IMR-90 (cell line): ENCODE data around the gene POLR2E. TPM values are rescaled to one million over a fixed set of nuclear protein-coding genes. Genes with fewer than 3 reads are reported as not detected.
A peak's percentile ranks its signal among the peaks of the same experiment; 100 is the strongest.

Experiments
- ATAC-seq: fragments of 200-7000 bp; cut with Tn5 transposase; 2 replicates; pipeline ENCODE4 v1.9.1; 2020; ENCODE audit warnings: low read depth, mild to moderate bottlenecking, moderate library complexity
- BruUV-seq: library from RNA; stranded (reverse); fragments of 400-500 nt; replicated peaks from 2 replicates; lab custom pipeline; 2021; lab: Mats Ljungman, UMichigan
- CTCF ChIA-PET: fragments of 300-600 bp; formaldehyde crosslinking; extraction: SDS; loops from one replicate; lab custom pipeline; 2021; ENCODE audit warnings: antibody characterized with exemption; lab: Yijun Ruan, JAX
- POLR2A ChIA-PET: fragments of 300-600 bp; sonication (Branson Sonifier 250); formaldehyde crosslinking; loops from one replicate; lab custom pipeline; 2022; ENCODE audit warnings: antibody characterized with exemption; ENCODE audit not compliant: unreplicated experiment; lab: Charles Lee
- DNase-seq: peaks from one replicate; pipeline ENCODE4 v3.0.0; 2013
- H2AFZ ChIP-seq: replicated peaks from 2 replicates; pipeline ENCODE3; 2013; ENCODE audit warnings: low read length, mild to moderate bottlenecking; ENCODE audit not compliant: poor library complexity
- H2AK5ac ChIP-seq: 2 replicates; pipeline ENCODE4 v1.6.1; 2013; ENCODE audit warnings: low read depth, low read length, inconsistent platforms
- H2AK9ac ChIP-seq: replicated peaks from 2 replicates; pipeline ENCODE3; 2013; ENCODE audit warnings: mild to moderate bottlenecking, low read depth, low read length, moderate library complexity; ENCODE audit not compliant: poor library complexity
- H2BK120ac ChIP-seq: 2 replicates; pipeline ENCODE4 v1.6.1; 2013; ENCODE audit warnings: low read depth, low read length, inconsistent platforms
- H2BK15ac ChIP-seq: 3 replicates; pipeline ENCODE4 v1.6.1; 2013; ENCODE audit warnings: low read depth, low read length, inconsistent platforms
- H2BK20ac ChIP-seq: 2 replicates; pipeline ENCODE4 v1.6.1; 2013; ENCODE audit warnings: low read depth, mild to moderate bottlenecking, inconsistent platforms, low read length, moderate library complexity
- H2BK5ac ChIP-seq: 2 replicates; pipeline ENCODE4 v1.6.1; 2013; ENCODE audit warnings: mild to moderate bottlenecking, low read depth, low read length, inconsistent platforms; ENCODE audit not compliant: poor library complexity, severe bottlenecking
- H3K14ac ChIP-seq: replicated peaks from 2 replicates; pipeline ENCODE4 v1.6.1; 2013; ENCODE audit warnings: low read depth, low read length, inconsistent platforms
- H3K18ac ChIP-seq: 2 replicates; pipeline ENCODE4 v1.6.1; 2013; ENCODE audit warnings: low read depth, low read length, control low read depth
- H3K23ac ChIP-seq: 2 replicates; pipeline ENCODE4 v1.6.1; 2013; ENCODE audit warnings: low read depth, low read length, inconsistent platforms
- H3K27ac ChIP-seq: 2 replicates; pipeline ENCODE4 v1.5.1; 2013; ENCODE audit warnings: mild to moderate bottlenecking, control low read depth, low read length; ENCODE audit not compliant: insufficient read depth
- H3K27me3 ChIP-seq: 2 replicates; pipeline ENCODE4 v1.6.1; 2013; ENCODE audit warnings: low read length; ENCODE audit not compliant: control insufficient read depth, insufficient read depth
- H3K36me3 ChIP-seq: 2 replicates; pipeline ENCODE4 v1.6.1; 2013; ENCODE audit warnings: low read length, mixed read lengths; ENCODE audit not compliant: control insufficient read depth, insufficient read depth
- H3K4ac ChIP-seq: 2 replicates; pipeline ENCODE4 v1.6.1; 2013; ENCODE audit warnings: low read depth, low read length, inconsistent platforms
- H3K4me1 ChIP-seq: 2 replicates; pipeline ENCODE4 v1.6.1; 2013; ENCODE audit warnings: low read length, mixed read lengths; ENCODE audit not compliant: control insufficient read depth, insufficient read depth
- H3K4me2 ChIP-seq: 2 replicates; pipeline ENCODE4 v1.6.1; 2013; ENCODE audit warnings: low read depth, mild to moderate bottlenecking, control low read depth, low read length, moderate library complexity
- H3K4me3 ChIP-seq: 2 replicates; pipeline ENCODE4 v1.5.1; 2013; ENCODE audit warnings: low read depth, mild to moderate bottlenecking, control low read depth, low read length, moderate library complexity; ENCODE audit not compliant: insufficient read depth
- H3K56ac ChIP-seq: 2 replicates; pipeline ENCODE4 v1.6.1; 2013; ENCODE audit warnings: low read length, inconsistent platforms; ENCODE audit not compliant: insufficient read depth; ENCODE audit errors: extremely low read depth
- H3K79me1 ChIP-seq, 2 experiments: 2 replicates each; pipeline ENCODE4 v1.6.1; 2013; ENCODE audit warnings: low read length in 2 of 2, inconsistent platforms in 1 of 2, low read depth in 1 of 2
- H3K9ac ChIP-seq: 2 replicates; pipeline ENCODE4 v1.6.1; 2013; ENCODE audit warnings: low read depth, low read length, control low read depth
- H3K9me1 ChIP-seq: 2 replicates; pipeline ENCODE4 v1.6.1; 2013; ENCODE audit warnings: low read length, inconsistent platforms; ENCODE audit not compliant: insufficient read depth
- H3K9me3 ChIP-seq: 2 replicates; pipeline ENCODE4 v1.6.1; 2013; ENCODE audit warnings: low read length; ENCODE audit not compliant: control insufficient read depth, insufficient read depth
- H4K20me1 ChIP-seq: 2 replicates; pipeline ENCODE4 v1.6.1; 2013; ENCODE audit warnings: low read length, inconsistent platforms; ENCODE audit not compliant: insufficient read depth
- H4K5ac ChIP-seq: 2 replicates; pipeline ENCODE4 v1.6.1; 2013; ENCODE audit warnings: mild to moderate bottlenecking, low read depth, low read length, control low read depth
- H4K8ac ChIP-seq, 2 experiments: 2 replicates each; pipeline ENCODE4 v1.6.1; 2013; ENCODE audit warnings: low read depth in 2 of 2, low read length in 2 of 2, control low read depth in 1 of 2, inconsistent platforms in 1 of 2
- H4K91ac ChIP-seq: 2 replicates; pipeline ENCODE4 v1.6.1; 2013; ENCODE audit warnings: low read depth, low read length, inconsistent platforms; ENCODE audit not compliant: insufficient read depth
- BHLHE40 ChIP-seq: fragments of 150-350 bp; IDR thresholded peaks from 2 replicates; pipeline ENCODE4 v1.6.1; 2016; ENCODE audit warnings: mild to moderate bottlenecking, low read depth, low read length
- CEBPB ChIP-seq: IDR thresholded peaks from 2 replicates; pipeline ENCODE4 v1.6.1; 2012; ENCODE audit warnings: low read depth, low read length, improper control_type of control experiment
- CHD1 ChIP-seq: IDR thresholded peaks from 2 replicates; pipeline ENCODE4 v1.6.1; 2012; ENCODE audit warnings: low read depth, low read length, improper control_type of control experiment
- FOS ChIP-seq: fragments of 150-350 bp; IDR thresholded peaks from 2 replicates; pipeline ENCODE4 v1.6.1; 2016; ENCODE audit warnings: low read depth, low read length
- MAFK ChIP-seq: IDR thresholded peaks from 2 replicates; pipeline ENCODE4 v1.6.1; 2012; ENCODE audit warnings: low read depth, low read length, improper control_type of control experiment
- MAZ ChIP-seq: IDR thresholded peaks from 2 replicates; pipeline ENCODE4 v1.6.1; 2012; ENCODE audit warnings: low read depth, mild to moderate bottlenecking, low read length, improper control_type of control experiment, moderate library complexity, borderline replicate concordance
- MXI1 ChIP-seq: IDR thresholded peaks from 2 replicates; pipeline ENCODE4 v1.6.1; 2012; ENCODE audit warnings: low read depth, mild to moderate bottlenecking, low read length, moderate library complexity, borderline replicate concordance
- POLR2A ChIP-seq: IDR thresholded peaks from 2 replicates; pipeline ENCODE4 v1.6.1; 2012; ENCODE audit warnings: mild to moderate bottlenecking, low read depth, low read length
- RAD21 ChIP-seq: IDR thresholded peaks from 2 replicates; pipeline ENCODE4 v1.6.1; 2012; ENCODE audit warnings: low read length, improper control_type of control experiment
- RCOR1 ChIP-seq: IDR thresholded peaks from 2 replicates; pipeline ENCODE4 v1.6.1; 2012; ENCODE audit warnings: mild to moderate bottlenecking, low read length, improper control_type of control experiment; ENCODE audit not compliant: insufficient replicate concordance
- RFX5 ChIP-seq: IDR thresholded peaks from 2 replicates; pipeline ENCODE4 v1.8.0; 2012; ENCODE audit warnings: low read depth, mild to moderate bottlenecking, low read length, moderate library complexity
- SMC3 ChIP-seq: fragments of 150-350 bp; IDR thresholded peaks from 2 replicates; pipeline ENCODE4 v1.6.1; 2016; ENCODE audit warnings: low read depth, mild to moderate bottlenecking, antibody characterized with exemption, low read length, moderate library complexity
- WGBS, 2 experiments: methylation state at CpG; one replicate each; pipeline versions ENCODE4 v1.1.5 to v1.1.7; 2013; ENCODE audit warnings: missing lambda C conversion rate in 2 of 2; ENCODE audit not compliant: insufficient read length in 1 of 2; ENCODE audit errors: extremely low coverage in 2 of 2; 5-methylcytosine and 5-hydroxymethylcytosine counted together
- dilution Hi-C: fragments of 300-500 bp; cut with HindIII; formaldehyde crosslinking; loops from one replicate; pipeline ENCODE4 v1.14.3; 2018; ENCODE audit warnings: low sequenced_read_pairs; ENCODE audit not compliant: unreplicated experiment
- in situ Hi-C: fragments of 300-500 bp; cut with MboI; formaldehyde crosslinking; loops from 3 replicates; pipeline ENCODE4 v1.14.3; 2019; ENCODE audit warnings: low sequenced_read_pairs, inconsistent platforms, mixed read lengths
- intact Hi-C: fragments of 100-400 bp; cut with micrococcal nuclease; formaldehyde crosslinking; loops from 2 replicates; pipeline ENCODE4 v1.10.0; 2022
- polyA plus RNA-seq, 3 experiments: library from polyadenylated mRNA; depleted of rRNA; stranded (reverse); fragments of >200 nt; gene quantifications; 2 replicates each; pipeline ENCODE4 v1.2.3, GENCODE V29; 2012; ENCODE audit warnings: low replicate concordance in 1 of 3
- total RNA-seq: library from RNA; depleted of rRNA; stranded (reverse); fragments of >200 nt; gene quantifications from 2 replicates; pipeline ENCODE4 v1.2.3, GENCODE V29; 2012
- TF ChIP-seq, protein P1 (sequence below): conservative IDR thresholded peaks from 2 replicates; pipeline ENCODE4 v1.5.1; 2012; ENCODE audit warnings: mild to moderate bottlenecking, low read depth, low read length, improper control_type of control experiment
- TF ChIP-seq, protein P2 (sequence below): fragments of 150-350 bp; IDR thresholded peaks from 2 replicates; pipeline ENCODE4 v1.6.1; 2016; ENCODE audit warnings: low read depth, mild to moderate bottlenecking, low read length, moderate library complexity, borderline replicate concordance
- TF ChIP-seq, protein P3 (sequence below): fragments of 150-350 bp; IDR thresholded peaks from 2 replicates; pipeline ENCODE4 v1.6.1; 2017; ENCODE audit warnings: mild to moderate bottlenecking, antibody characterized with exemption, low read length, low read depth

The POLR2E gene
- total and polyA plus RNA-seq, 2 of the 4 experiments (the other 2 are of a cell fraction), result 294 to 391 TPM

DNA sequence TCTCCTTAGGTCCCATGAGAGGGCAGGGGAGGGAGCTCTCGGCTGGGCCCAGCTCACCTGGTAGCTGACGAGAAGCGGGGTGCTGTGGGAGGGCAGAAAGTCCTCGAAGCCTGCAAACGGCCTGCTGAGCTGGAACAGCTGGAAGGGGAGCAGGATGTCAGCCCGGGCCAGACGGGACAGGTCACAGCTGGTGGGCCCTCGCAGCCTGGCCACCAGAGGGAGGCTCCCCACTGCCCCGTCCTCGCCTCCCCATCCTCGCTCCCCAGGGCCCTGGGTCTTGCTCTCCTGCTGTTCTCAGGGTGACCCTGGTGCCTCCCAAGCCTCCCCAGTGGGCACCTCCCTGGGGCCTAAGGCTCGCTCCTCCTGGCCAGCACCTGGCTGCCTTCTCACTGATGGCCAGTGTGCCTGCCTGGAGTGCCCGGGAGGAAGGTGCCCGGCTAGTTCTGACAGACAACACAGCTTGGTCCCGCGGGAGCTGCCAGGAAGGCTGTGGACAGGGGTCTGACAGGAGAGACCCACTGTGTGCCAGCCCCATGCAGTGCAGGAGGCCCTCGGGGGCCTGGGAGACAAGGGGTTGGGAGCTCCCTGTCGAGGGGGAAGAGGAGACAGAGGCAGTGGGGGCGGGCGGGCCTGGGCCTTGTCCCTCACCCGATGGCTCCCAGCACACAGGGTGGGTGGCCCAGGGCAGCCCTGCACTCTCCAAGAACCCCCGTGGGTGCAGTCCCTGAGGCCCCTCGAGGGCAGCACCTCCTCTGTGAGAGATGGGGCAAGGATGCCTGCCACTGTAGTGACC, 28.9 kb upstream of the POLR2E start:
- Histone ChIP-seq H3K4ac (no peak overlapping the region), H3K4me3 (no peak overlapping the region), H3K4me2 (no peak overlapping the region), H4K5ac (no peak overlapping the region), H3K18ac (no peak overlapping the region), H2AK5ac (no peak overlapping the region), H2BK5ac (no peak overlapping the region), H3K9ac (no peak overlapping the region), H3K9me3 (no peaks in the 10 kb centered on the region), H4K20me1 (peaks cover 29% of the 10 kb centered on the region), H3K56ac (no peak overlapping the region), H3K36me3 (peaks cover 84% of the 10 kb centered on the region), H3K9me1 (peaks cover 8% of the 10 kb centered on the region; the same call in 1 of the 2 replicates), H3K4me1 (peaks cover 7% of the 10 kb centered on the region), H4K91ac (no peak overlapping the region), H2BK120ac (no peak overlapping the region), H2AFZ (no peak overlapping the region), H3K27me3 (no peaks in the 10 kb centered on the region), H3K27ac (no peak overlapping the region), H3K23ac (no peak overlapping the region), H3K14ac (no peak overlapping the region), H2BK15ac (no peak overlapping the region), H2BK20ac (no peak overlapping the region), H4K8ac (no peak overlapping the region), H2AK9ac (peak overlapping the region; percentile 28), H3K79me1 (peaks cover 21 to 75% of the 10 kb centered on the region in 2 experiments)
- DNase-seq (no peak), ATAC-seq (no peak)
- ChIA-PET CTCF (interaction anchor here (1.2 kb wide), 1 partner anchor 11 kb away, joined by 4 read pairs; no protein-coding TSS in a partner anchor), POLR2A (interaction anchor here (0.9 kb wide), 1 partner anchor 53 kb away, joined by 5 read pairs; no protein-coding TSS in a partner anchor)
- in situ Hi-C loops, result no loop called here
- intact Hi-C loops, result no loop called here
- dilution Hi-C loops, result no loop called here
- BruUV-seq, result no TSS peak
- 79% methylated on average over 16 of the region's 23 CpGs; no CpG with 5 or more reads in 1 of the 2 experiments for WGBS, 2 experiments
- TF ChIP-seq, protein P1, sequence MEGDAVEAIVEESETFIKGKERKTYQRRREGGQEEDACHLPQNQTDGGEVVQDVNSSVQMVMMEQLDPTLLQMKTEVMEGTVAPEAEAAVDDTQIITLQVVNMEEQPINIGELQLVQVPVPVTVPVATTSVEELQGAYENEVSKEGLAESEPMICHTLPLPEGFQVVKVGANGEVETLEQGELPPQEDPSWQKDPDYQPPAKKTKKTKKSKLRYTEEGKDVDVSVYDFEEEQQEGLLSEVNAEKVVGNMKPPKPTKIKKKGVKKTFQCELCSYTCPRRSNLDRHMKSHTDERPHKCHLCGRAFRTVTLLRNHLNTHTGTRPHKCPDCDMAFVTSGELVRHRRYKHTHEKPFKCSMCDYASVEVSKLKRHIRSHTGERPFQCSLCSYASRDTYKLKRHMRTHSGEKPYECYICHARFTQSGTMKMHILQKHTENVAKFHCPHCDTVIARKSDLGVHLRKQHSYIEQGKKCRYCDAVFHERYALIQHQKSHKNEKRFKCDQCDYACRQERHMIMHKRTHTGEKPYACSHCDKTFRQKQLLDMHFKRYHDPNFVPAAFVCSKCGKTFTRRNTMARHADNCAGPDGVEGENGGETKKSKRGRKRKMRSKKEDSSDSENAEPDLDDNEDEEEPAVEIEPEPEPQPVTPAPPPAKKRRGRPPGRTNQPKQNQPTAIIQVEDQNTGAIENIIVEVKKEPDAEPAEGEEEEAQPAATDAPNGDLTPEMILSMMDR, result no peak
- TF ChIP-seq RFX5 (no peak), FOS (no peak), RCOR1 (no peak), MAZ (no peak), MXI1 (no peak), CHD1 (no peak), SMC3 (no peak), RAD21 (no peak), MAFK (no peak), CEBPB (no peak), BHLHE40 (no peak), POLR2A (no peak)
- TF ChIP-seq, protein P2, sequence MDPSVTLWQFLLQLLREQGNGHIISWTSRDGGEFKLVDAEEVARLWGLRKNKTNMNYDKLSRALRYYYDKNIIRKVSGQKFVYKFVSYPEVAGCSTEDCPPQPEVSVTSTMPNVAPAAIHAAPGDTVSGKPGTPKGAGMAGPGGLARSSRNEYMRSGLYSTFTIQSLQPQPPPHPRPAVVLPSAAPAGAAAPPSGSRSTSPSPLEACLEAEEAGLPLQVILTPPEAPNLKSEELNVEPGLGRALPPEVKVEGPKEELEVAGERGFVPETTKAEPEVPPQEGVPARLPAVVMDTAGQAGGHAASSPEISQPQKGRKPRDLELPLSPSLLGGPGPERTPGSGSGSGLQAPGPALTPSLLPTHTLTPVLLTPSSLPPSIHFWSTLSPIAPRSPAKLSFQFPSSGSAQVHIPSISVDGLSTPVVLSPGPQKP, result no peak
- TF ChIP-seq, protein P3, sequence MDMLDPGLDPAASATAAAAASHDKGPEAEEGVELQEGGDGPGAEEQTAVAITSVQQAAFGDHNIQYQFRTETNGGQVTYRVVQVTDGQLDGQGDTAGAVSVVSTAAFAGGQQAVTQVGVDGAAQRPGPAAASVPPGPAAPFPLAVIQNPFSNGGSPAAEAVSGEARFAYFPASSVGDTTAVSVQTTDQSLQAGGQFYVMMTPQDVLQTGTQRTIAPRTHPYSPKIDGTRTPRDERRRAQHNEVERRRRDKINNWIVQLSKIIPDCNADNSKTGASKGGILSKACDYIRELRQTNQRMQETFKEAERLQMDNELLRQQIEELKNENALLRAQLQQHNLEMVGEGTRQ, result no peak
